Left renal cortex interstitium (tissue), 4 donors: ENCODE measurements around the gene KRTAP4-6. TPM values are rescaled to one million over a fixed set of nuclear protein-coding genes. Genes with fewer than 3 reads are reported as not detected.
"Not testable (repeated sequence)": the region's sequence is repeated elsewhere in the genome, so short reads cannot be mapped to it uniquely, and the experiment has no call there.

ENCODE experiments used
- DNase-seq, 4 donors: peaks; one replicate each; pipeline ENCODE4 v3.0.0-alpha.2; 2013; ENCODE audit warnings: low read depth in 4 of 4, low spot score in 2 of 4, missing footprints in 1 of 4
- polyA plus RNA-seq, 4 donors: library from polyadenylated mRNA; unstranded; fragments of 120-200 nt; gene quantifications; one replicate each; pipeline ENCODE4 v1.2.1, GENCODE V29; 2013; ENCODE audit not compliant: insufficient read length in 4 of 4

KRTAP4-6 gene
- polyA plus RNA-seq, 4 donors = not detected

- DNase-seq = no peak
Measured at GRCh38 chr17:41111151-41111885, 29.0 kb downstream of the KRTAP4-6 start.

GRCh38 chr17:41108728-41109386 lies 31.5 kb downstream of the KRTAP4-6 start:
- not testable (repeated sequence) for DNase-seq

DNA sequence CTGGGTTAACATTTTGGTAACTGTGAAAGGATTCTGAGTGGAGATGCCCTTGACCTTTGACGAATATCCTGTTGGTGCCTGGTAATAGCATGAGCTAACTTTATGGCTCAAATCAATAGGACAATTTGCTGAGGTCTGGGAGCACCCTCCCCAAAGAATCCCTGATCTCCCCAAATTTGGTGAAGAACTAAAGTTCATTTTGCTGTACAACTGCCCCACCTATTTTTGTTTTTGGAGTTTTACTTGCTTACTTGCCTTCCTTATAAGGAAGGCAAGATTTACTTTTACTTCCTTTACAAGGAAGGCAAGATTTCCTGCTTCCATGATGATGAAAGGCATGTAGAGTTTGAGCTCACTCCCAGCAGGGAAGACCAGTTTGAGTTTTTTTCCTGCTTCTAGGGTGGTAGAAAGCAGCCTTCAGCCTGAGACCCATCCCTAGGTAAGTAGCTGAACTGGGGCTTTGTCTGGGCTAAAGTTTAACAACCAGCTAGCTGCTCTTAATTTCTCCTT lies 32.3 kb downstream of the KRTAP4-6 start:
- no peak for DNase-seq

DNA sequence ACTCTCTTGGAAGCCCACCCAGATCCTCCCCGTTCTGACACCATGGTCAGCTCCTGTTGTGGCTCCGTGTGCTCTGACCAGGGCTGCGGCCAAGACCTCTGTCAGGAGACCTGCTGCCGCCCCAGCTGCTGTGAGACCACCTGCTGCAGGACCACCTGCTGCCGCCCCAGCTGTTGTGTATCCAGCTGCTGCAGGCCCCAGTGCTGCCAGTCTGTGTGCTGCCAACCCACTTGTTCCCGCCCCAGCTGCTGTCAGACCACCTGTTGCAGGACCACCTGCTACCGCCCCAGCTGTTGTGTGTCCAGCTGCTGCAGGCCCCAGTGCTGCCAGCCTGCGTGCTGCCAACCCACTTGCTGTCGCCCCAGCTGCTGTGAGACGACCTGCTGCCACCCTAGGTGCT lies 35.0 kb downstream of the KRTAP4-6 start, which contains the start of gene KRTAP4-9:
Gene KRTAP4-9 (plus strand): TSS at position 43 of the 400 bp plus-strand sequence. CDS start 0 bp downstream, at position 43.
- DNase-seq = not testable (repeated sequence)

GRCh38 chr17:41104386-41105038 lies 35.8 kb downstream of the KRTAP4-6 start:
- not testable (repeated sequence) for DNase-seq

DNA sequence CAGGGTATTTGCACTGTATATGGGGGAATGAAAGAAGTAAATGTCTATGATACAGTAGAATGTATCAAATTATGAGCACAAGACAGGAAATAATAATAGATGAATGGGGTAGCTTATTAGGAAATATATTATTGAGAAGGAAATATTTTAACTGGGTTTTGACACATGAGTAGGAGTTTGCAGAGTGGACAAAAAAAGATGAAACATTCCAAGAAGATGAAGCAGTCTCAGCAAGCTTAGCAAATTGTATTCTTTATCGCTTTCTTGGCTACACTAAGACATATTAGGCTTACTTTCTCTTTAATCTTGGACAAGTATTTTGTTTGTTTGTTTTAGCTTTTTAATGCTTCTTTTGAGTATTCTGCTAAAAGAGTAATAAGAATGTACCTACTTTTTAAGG lies 36.4 kb downstream of the KRTAP4-6 start:
- no peak for DNase-seq

GRCh38 chr17:41101586-41102259 lies 38.6 kb downstream of the KRTAP4-6 start, which contains the start of gene KRTAP4-16:
Gene KRTAP4-16, minus strand, starts transcription at chr17:41102209. Its CDS starts 0 bp downstream, at chr17:41102209.
- DNase-seq = no peak

DNA sequence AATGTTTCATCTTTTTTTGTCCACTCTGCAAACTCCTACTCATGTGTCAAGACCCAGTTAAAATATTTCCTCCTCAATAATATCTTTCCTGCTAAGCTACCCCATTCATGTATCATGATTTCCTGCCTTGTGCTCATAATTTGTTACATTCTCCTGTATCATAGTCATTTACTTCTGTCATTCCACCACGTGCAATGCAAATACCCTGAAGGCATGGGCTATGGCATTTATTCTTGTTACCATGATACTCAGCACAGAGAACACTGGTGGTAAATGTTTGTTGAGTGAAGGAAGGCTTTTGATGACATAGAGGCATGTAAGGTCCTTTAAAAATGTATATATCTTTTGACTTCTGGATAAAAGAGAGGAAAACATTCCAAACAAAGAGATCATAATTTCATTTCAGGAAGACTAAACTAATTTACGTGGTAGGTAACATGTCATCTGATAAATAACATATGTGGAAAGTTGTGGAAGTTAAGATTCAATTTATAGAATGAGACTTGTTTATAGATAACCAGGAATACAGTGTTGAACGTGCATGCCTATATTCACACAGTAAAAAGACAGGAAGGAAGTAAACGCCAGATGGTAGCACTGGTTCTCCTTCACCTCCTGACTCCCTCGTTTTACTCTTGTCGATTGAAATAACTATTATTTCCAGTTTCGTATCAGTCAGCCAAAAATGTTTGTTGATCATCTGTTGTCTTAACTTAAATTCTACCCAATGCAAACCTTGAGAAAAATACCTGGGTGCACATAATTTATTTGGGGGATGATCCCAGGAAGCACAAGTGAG lies 40.5 kb downstream of the KRTAP4-6 start:
- DNase-seq = not testable (repeated sequence)

DNA sequence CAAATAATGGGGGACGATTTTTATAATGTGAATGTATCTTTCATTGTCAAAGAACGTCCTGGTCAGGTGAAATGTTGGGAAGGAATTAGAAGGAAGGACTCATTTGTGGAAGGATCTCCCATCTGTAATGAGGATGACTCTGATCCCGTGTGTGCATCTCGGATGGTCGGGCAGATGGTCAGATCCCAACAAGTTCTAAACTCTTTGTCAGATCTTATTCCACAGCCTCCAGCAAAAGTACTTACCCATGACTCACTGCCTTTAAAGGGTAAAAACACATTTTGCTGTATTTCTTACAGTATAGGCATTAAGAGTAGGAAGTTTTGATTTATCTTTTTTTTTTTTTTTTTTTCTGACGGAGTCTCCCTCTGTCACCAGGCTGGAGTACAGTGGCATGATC lies 41.9 kb downstream of the KRTAP4-6 start:
- DNase-seq = no peak

- no peak for DNase-seq
Measured at GRCh38 chr17:41098042-41098441, 42.3 kb downstream of the KRTAP4-6 start, which contains the start of gene KRTAP4-8. Gene KRTAP4-8, minus strand, starts transcription at chr17:41098142. Its CDS starts 58 bp downstream, at chr17:41098084.

- no peak for DNase-seq
Measured at GRCh38 chr17:41096055-41096454, 44.3 kb downstream of the KRTAP4-6 start.

Other genes starting within 250 kb of the KRTAP4-6 start
- gene KRT23, start 202.9 kb downstream of the KRTAP4-6 start, polyA plus RNA-seq = 1 to 10 TPM in 3 of 4 donors, under 1 TPM in 1; 0.57 to 2.3 (median 1.6) TPM
- gene KRT39, start 173.6 kb downstream of the KRTAP4-6 start, polyA plus RNA-seq = under 1 TPM in 1 of 4 donors, not detected in 3; 0.09 TPM
- under 1 TPM in 1 of 4 donors, not detected in 3; 0.08 TPM for gene KRT40, start 156.2 kb downstream of the KRTAP4-6 start, polyA plus RNA-seq
- not detected for gene KRTAP3-3, start 146.4 kb downstream of the KRTAP4-6 start, polyA plus RNA-seq
- gene KRTAP3-2, start 140.6 kb downstream of the KRTAP4-6 start, polyA plus RNA-seq = not detected
- not detected for gene KRTAP3-1, start 131.4 kb downstream of the KRTAP4-6 start, polyA plus RNA-seq
- not detected for gene KRTAP1-5, start 113.3 kb downstream of the KRTAP4-6 start, polyA plus RNA-seq
- gene KRTAP1-4, start 110.3 kb downstream of the KRTAP4-6 start, polyA plus RNA-seq = not detected
- not detected for gene KRTAP1-3, start 105.7 kb downstream of the KRTAP4-6 start, polyA plus RNA-seq
- not detected for gene KRTAP1-1, start 99.1 kb downstream of the KRTAP4-6 start, polyA plus RNA-seq
- gene KRTAP2-1, start 93.2 kb downstream of the KRTAP4-6 start, polyA plus RNA-seq = not detected
- gene KRTAP2-2, start 85.3 kb downstream of the KRTAP4-6 start, polyA plus RNA-seq = not detected
- not detected for gene KRTAP2-3, start 80.4 kb downstream of the KRTAP4-6 start, polyA plus RNA-seq
- not detected for gene KRTAP2-4, start 74.7 kb downstream of the KRTAP4-6 start, polyA plus RNA-seq
- gene KRTAP4-7, start 56.4 kb downstream of the KRTAP4-6 start, polyA plus RNA-seq = not detected
- not detected for gene KRTAP4-8, start 42.4 kb downstream of the KRTAP4-6 start, polyA plus RNA-seq
- gene KRTAP4-16, start 38.3 kb downstream of the KRTAP4-6 start, polyA plus RNA-seq = not detected
- gene KRTAP4-9, start 35.2 kb downstream of the KRTAP4-6 start, polyA plus RNA-seq = not detected
- not detected for gene KRTAP4-11, start 22.2 kb downstream of the KRTAP4-6 start, polyA plus RNA-seq
- gene KRTAP4-12, start 16.4 kb downstream of the KRTAP4-6 start, polyA plus RNA-seq = not detected
- not detected for gene KRTAP4-5, start 9.3 kb upstream of the KRTAP4-6 start, polyA plus RNA-seq
- not detected for gene KRTAP4-4, start 20.2 kb upstream of the KRTAP4-6 start, polyA plus RNA-seq
- not detected for gene KRTAP4-3, start 27.7 kb upstream of the KRTAP4-6 start, polyA plus RNA-seq
- gene KRTAP4-2, start 37.7 kb upstream of the KRTAP4-6 start, polyA plus RNA-seq = not detected
- not detected for gene KRTAP4-1, start 44.4 kb upstream of the KRTAP4-6 start, polyA plus RNA-seq
- not detected for gene KRTAP9-1, start 49.3 kb upstream of the KRTAP4-6 start, polyA plus RNA-seq
- gene KRTAP9-2, start 86.1 kb upstream of the KRTAP4-6 start, polyA plus RNA-seq = not detected
- gene KRTAP9-3, start 91.9 kb upstream of the KRTAP4-6 start, polyA plus RNA-seq = not detected
- gene KRTAP9-8, start 97.5 kb upstream of the KRTAP4-6 start, polyA plus RNA-seq = not detected
- not detected for gene KRTAP9-4, start 109.1 kb upstream of the KRTAP4-6 start, polyA plus RNA-seq
- not detected for gene KRTAP9-9, start 114.8 kb upstream of the KRTAP4-6 start, polyA plus RNA-seq
- under 1 TPM in 3 of 4 donors, not detected in 1; 0.09 to 0.14 (median 0.10) TPM for gene KRTAP9-6, start 124.8 kb upstream of the KRTAP4-6 start, polyA plus RNA-seq
- not detected for gene KRTAP9-7, start 135.2 kb upstream of the KRTAP4-6 start, polyA plus RNA-seq
- not detected for gene KRTAP29-1, start 162.3 kb upstream of the KRTAP4-6 start, polyA plus RNA-seq
- gene KRTAP16-1, start 168.8 kb upstream of the KRTAP4-6 start, polyA plus RNA-seq = not detected
- gene KRTAP17-1, start 175.2 kb upstream of the KRTAP4-6 start, polyA plus RNA-seq = not detected
- not detected for gene KRT33A, start 210.3 kb upstream of the KRTAP4-6 start, polyA plus RNA-seq
- not detected for gene KRT33B, start 229.3 kb upstream of the KRTAP4-6 start, polyA plus RNA-seq
- not detected for gene KRT34, start 241.8 kb upstream of the KRTAP4-6 start, polyA plus RNA-seq